GM11168 (cell line): ENCODE measurements around the gene DYNC2H1.

Source experiments
- in situ Hi-C: fragments of 300-500 bp; cut with MboI; formaldehyde crosslinking; loops from one replicate; pipeline ENCODE4 v1.12.0; 2022; ENCODE audit warnings: low sequenced_read_pairs; ENCODE audit not compliant: unreplicated experiment

Gene DYNC2H1

GRCh38 chr11:103520792-103521191 is 411.6 kb downstream of the DYNC2H1 start:
- in situ Hi-C loops = no loop called here

- in situ Hi-C loops = no loop called here
Observed at GRCh38 chr11:103525069-103525468, 415.8 kb downstream of the DYNC2H1 start.

GRCh38 chr11:103528046-103528445 is 418.8 kb downstream of the DYNC2H1 start:
- in situ Hi-C loops = no loop called here

GRCh38 chr11:103528596-103528995 is 419.4 kb downstream of the DYNC2H1 start:
- in situ Hi-C loops = no loop called here

GRCh38 chr11:103529181-103529684 is 420.0 kb downstream of the DYNC2H1 start:
- in situ Hi-C loops = no loop called here
